Stimulated activated naive B cell treated with anti-CD40 and anti-IgM and Interleukin-4, amounts not matched to agents 10 μg/mL and 1 μg/mL and 100 μg/mL, for 72 hours (primary cell): ENCODE measurements around the gene DNER.

Experiments
- ATAC-seq, 2 donors: fragments of 150-1000 bp; cut with Tn5 transposase; replicated peaks; 2 replicates each; pipeline ENCODE4 v1.10.0; 2021; ENCODE audit warnings: moderate library complexity in 1 of 2
- DNase-seq: peaks from one replicate; pipeline ENCODE4 v3.0.0; 2021
- H3K27ac Mint-ChIP-seq: one replicate; pipeline ENCODE4 v1.8.0; 2022; ENCODE audit warnings: mild to moderate bottlenecking, mixed read lengths
- H3K27me3 Mint-ChIP-seq, 2 donors: one replicate each; pipeline ENCODE4 v1.8.0; 2022; ENCODE audit warnings: mixed read lengths in 2 of 2
- H3K36me3 Mint-ChIP-seq, 2 donors: one replicate each; pipeline ENCODE4 v1.8.0; 2022; ENCODE audit warnings: mixed read lengths in 2 of 2, mild to moderate bottlenecking in 1 of 2
- H3K4me1 Mint-ChIP-seq, 2 donors: one replicate each; pipeline ENCODE4 v1.8.0; 2022; ENCODE audit warnings: mixed read lengths in 2 of 2, mild to moderate bottlenecking in 1 of 2
- H3K4me3 Mint-ChIP-seq, 2 donors: one replicate each; pipeline ENCODE4 v1.8.0; 2022; ENCODE audit warnings: mild to moderate bottlenecking in 2 of 2, mixed read lengths in 2 of 2, moderate library complexity in 1 of 2
- H3K9me3 Mint-ChIP-seq, 2 donors: one replicate each; pipeline ENCODE4 v1.8.0; 2022; ENCODE audit warnings: mixed read lengths in 2 of 2, mild to moderate bottlenecking in 1 of 2

Gene DNER

GRCh38 chr2:229601396-229601795 lies 113.0 kb downstream of the DNER start:
- Mint-ChIP-seq H3K27me3 (peaks cover 17 to 28% of the 10 kb centered on the region in 2 donors), H3K36me3 (no peaks in the 10 kb centered on the region), H3K27ac (no peak overlapping the region), H3K4me1 (no peaks in the 10 kb centered on the region), H3K4me3 (no peak overlapping the region), H3K9me3 (peaks cover 0 to 3% of the 10 kb centered on the region in 2 donors)
- DNase-seq (no peak), ATAC-seq (no peak)

- ATAC-seq (no peak), DNase-seq (no peak)
- Mint-ChIP-seq H3K9me3 (peaks cover 0 to 1% of the 10 kb centered on the region in 2 donors), H3K36me3 (no peaks in the 10 kb centered on the region), H3K4me3 (no peak overlapping the region), H3K27ac (no peak overlapping the region), H3K27me3 (peaks cover 23 to 26% of the 10 kb centered on the region in 2 donors), H3K4me1 (no peaks in the 10 kb centered on the region)
These were observed 116.1 kb downstream of the DNER start for GRCh38 chr2:229598227-229598626.

GRCh38 chr2:229596796-229597195 lies 117.6 kb downstream of the DNER start:
- H3K4me1 Mint-ChIP-seq = no peaks in the 10 kb centered on the region
- ATAC-seq (no peak), DNase-seq (no peak)
- H3K36me3 Mint-ChIP-seq = no peaks in the 10 kb centered on the region
- no peaks in the 10 kb centered on the region for H3K9me3 Mint-ChIP-seq
- no peak overlapping the region for H3K4me3 Mint-ChIP-seq
- peaks cover 21% of the 10 kb centered on the region in 2 donors for H3K27me3 Mint-ChIP-seq
- H3K27ac Mint-ChIP-seq = no peak overlapping the region

- H3K4me1 Mint-ChIP-seq = no peaks in the 10 kb centered on the region
- no peaks in the 10 kb centered on the region for H3K9me3 Mint-ChIP-seq
- ATAC-seq (no peak), DNase-seq (no peak)
- H3K27me3 Mint-ChIP-seq = peaks cover 23% of the 10 kb centered on the region in 2 donors
- no peaks in the 10 kb centered on the region for H3K36me3 Mint-ChIP-seq
- no peak overlapping the region for H3K27ac Mint-ChIP-seq
- no peak overlapping the region for H3K4me3 Mint-ChIP-seq
These were observed 122.7 kb downstream of the DNER start for GRCh38 chr2:229591611-229592010.

GRCh38 chr2:229586746-229587705 lies 127.3 kb downstream of the DNER start:
- H3K27me3 Mint-ChIP-seq = peaks cover 19 to 22% of the 10 kb centered on the region in 2 donors
- no peak overlapping the region for H3K4me3 Mint-ChIP-seq
- ATAC-seq (peak; percentile 64 to 78), DNase-seq (no peak)
- no peaks in the 10 kb centered on the region for H3K36me3 Mint-ChIP-seq
- no peaks in the 10 kb centered on the region for H3K4me1 Mint-ChIP-seq
- no peaks in the 10 kb centered on the region for H3K9me3 Mint-ChIP-seq
- H3K27ac Mint-ChIP-seq = no peak overlapping the region

- Mint-ChIP-seq H3K4me3 (no peak overlapping the region), H3K27me3 (peaks cover 23% of the 10 kb centered on the region in 2 donors), H3K36me3 (no peaks in the 10 kb centered on the region), H3K4me1 (no peaks in the 10 kb centered on the region), H3K9me3 (no peaks in the 10 kb centered on the region), H3K27ac (no peak overlapping the region)
- ATAC-seq = no peak
- DNase-seq = no peak
These were observed 128.3 kb downstream of the DNER start for GRCh38 chr2:229586012-229586411.

- Mint-ChIP-seq H3K4me1 (no peaks in the 10 kb centered on the region), H3K36me3 (no peaks in the 10 kb centered on the region), H3K4me3 (no peak overlapping the region), H3K27ac (no peak overlapping the region), H3K9me3 (no peaks in the 10 kb centered on the region), H3K27me3 (peaks cover 23 to 31% of the 10 kb centered on the region in 2 donors)
- DNase-seq (no peak), ATAC-seq (no peak)
These were observed 132.2 kb downstream of the DNER start for GRCh38 chr2:229582151-229582550.

GRCh38 chr2:229578052-229578846 lies 136.1 kb downstream of the DNER start:
- ATAC-seq = no peak
- Mint-ChIP-seq H3K27ac (no peak overlapping the region), H3K36me3 (no peaks in the 10 kb centered on the region), H3K4me3 (no peak overlapping the region), H3K4me1 (no peaks in the 10 kb centered on the region), H3K27me3 (peaks cover 18 to 29% of the 10 kb centered on the region in 2 donors), H3K9me3 (no peaks in the 10 kb centered on the region)
- no peak for DNase-seq

GRCh38 chr2:229575569-229576315 lies 138.6 kb downstream of the DNER start:
- Mint-ChIP-seq H3K4me1 (no peaks in the 10 kb centered on the region), H3K4me3 (no peak overlapping the region), H3K36me3 (no peaks in the 10 kb centered on the region), H3K9me3 (no peaks in the 10 kb centered on the region), H3K27ac (no peak overlapping the region), H3K27me3 (peaks cover 13 to 25% of the 10 kb centered on the region in 2 donors)
- ATAC-seq (no peak), DNase-seq (no peak)

GRCh38 chr2:229572507-229573271 lies 141.7 kb downstream of the DNER start:
- no peak for ATAC-seq
- H3K4me3 Mint-ChIP-seq = no peak overlapping the region
- no peaks in the 10 kb centered on the region for H3K4me1 Mint-ChIP-seq
- H3K36me3 Mint-ChIP-seq = no peaks in the 10 kb centered on the region
- H3K27me3 Mint-ChIP-seq = peaks cover 8 to 16% of the 10 kb centered on the region in 2 donors
- DNase-seq = no peak
- H3K27ac Mint-ChIP-seq = no peak overlapping the region
- H3K9me3 Mint-ChIP-seq = no peaks in the 10 kb centered on the region

- Mint-ChIP-seq H3K4me1 (no peaks in the 10 kb centered on the region), H3K4me3 (no peak overlapping the region), H3K36me3 (no peaks in the 10 kb centered on the region), H3K27me3 (peaks cover 5 to 6% of the 10 kb centered on the region in 2 donors), H3K9me3 (no peaks in the 10 kb centered on the region), H3K27ac (no peak overlapping the region)
- no peak for ATAC-seq
- DNase-seq = no peak
These were observed 143.1 kb downstream of the DNER start for GRCh38 chr2:229571243-229571642.

- no peak overlapping the region for H3K27ac Mint-ChIP-seq
- no peak for DNase-seq
- no peaks in the 10 kb centered on the region for H3K36me3 Mint-ChIP-seq
- H3K27me3 Mint-ChIP-seq = no peaks in the 10 kb centered on the region
- ATAC-seq = no peak
- H3K9me3 Mint-ChIP-seq = no peaks in the 10 kb centered on the region
- no peaks in the 10 kb centered on the region for H3K4me1 Mint-ChIP-seq
- no peak overlapping the region for H3K4me3 Mint-ChIP-seq
These were observed 148.0 kb downstream of the DNER start for GRCh38 chr2:229566370-229566769.

GRCh38 chr2:229564300-229564907 lies 150.0 kb downstream of the DNER start:
- ATAC-seq (no peak), DNase-seq (no peak)
- H3K27me3 Mint-ChIP-seq = no peaks in the 10 kb centered on the region
- no peaks in the 10 kb centered on the region for H3K4me1 Mint-ChIP-seq
- H3K4me3 Mint-ChIP-seq = no peak overlapping the region
- H3K36me3 Mint-ChIP-seq = no peaks in the 10 kb centered on the region
- H3K9me3 Mint-ChIP-seq = peaks cover 0 to 1% of the 10 kb centered on the region in 2 donors
- no peak overlapping the region for H3K27ac Mint-ChIP-seq
